Thyroid gland (tissue), 4 donors: ENCODE data around the gene SYCN. TPM values are rescaled to one million over a fixed set of nuclear protein-coding genes. Genes with fewer than 3 reads are reported as not detected.

Source experiments
- DNase-seq, 2 donors: peaks; one replicate each; pipeline ENCODE4 v3.0.0-alpha.2; 2019
- H3K27ac ChIP-seq, 3 donors: fragments of 200-600 bp; sonication (generic); 1 replicate in 2 of 3; 2 replicates in 1 of 3; pipeline ENCODE4 v1.5.1; 2016 to 2019; ENCODE audit warnings: mild to moderate bottlenecking in 1 of 3, moderate library complexity in 1 of 3
- H3K27me3 ChIP-seq: fragments of 200-600 bp; sonication (generic); one replicate; pipeline ENCODE4 v1.5.1; 2019
- H3K36me3 ChIP-seq, 2 donors: fragments of 200-600 bp; sonication (generic); one replicate each; pipeline ENCODE4 v1.5.1; 2016 to 2019
- H3K4me1 ChIP-seq, 2 donors: fragments of 200-600 bp; sonication (generic); one replicate each; pipeline ENCODE4 v1.5.1; 2017 to 2019
- H3K4me3 ChIP-seq, 3 donors: fragments of 200-600 bp; sonication (generic); replicated peaks in 1 of 3; 1 replicate in 2 of 3; 2 replicates in 1 of 3; pipeline ENCODE4 v1.5.1; 2016; ENCODE audit warnings: mild to moderate bottlenecking in 1 of 3
- H3K9me3 ChIP-seq: fragments of 200-600 bp; sonication (generic); one replicate; pipeline ENCODE4 v1.5.1; 2017
- POLR2A ChIP-seq, 2 donors: fragments of 450-650 bp; IDR thresholded peaks; one replicate each; pipeline ENCODE4 v1.6.1; 2017; ENCODE audit warnings: antibody characterized with exemption in 2 of 2, mild to moderate bottlenecking in 2 of 2, moderate library complexity in 1 of 2
- WGBS, 2 donors: methylation state at CpG; one replicate each; pipeline ENCODE4 v1.1.5; 2017; 5-methylcytosine and 5-hydroxymethylcytosine counted together
- intact Hi-C: fragments of 100-400 bp; cut with DNase I; formaldehyde crosslinking; loops from one replicate; pipeline ENCODE4 v1.15.1; 2023
- total RNA-seq, 4 donors: library from RNA; depleted of rRNA; stranded (reverse); fragments of >200 nt; gene quantifications; one replicate each; pipeline ENCODE4 v1.2.3, GENCODE V29; 2016
- TF ChIP-seq, protein P1 (sequence below), 6 experiments: fragments of 200-600 bp in 3 of 6; fragments of 450-650 bp in 3 of 6; sonication (generic) in 3 of 6; IDR thresholded peaks; one replicate each; pipeline ENCODE4 v1.5.1; 2016 to 2019; ENCODE audit warnings: antibody characterized with exemption in 6 of 6, mild to moderate bottlenecking in 2 of 6, inconsistent platforms in 1 of 6, moderate library complexity in 1 of 6

Gene SYCN
- total RNA-seq, 4 donors from 2014 or later, result not detected

DNA sequence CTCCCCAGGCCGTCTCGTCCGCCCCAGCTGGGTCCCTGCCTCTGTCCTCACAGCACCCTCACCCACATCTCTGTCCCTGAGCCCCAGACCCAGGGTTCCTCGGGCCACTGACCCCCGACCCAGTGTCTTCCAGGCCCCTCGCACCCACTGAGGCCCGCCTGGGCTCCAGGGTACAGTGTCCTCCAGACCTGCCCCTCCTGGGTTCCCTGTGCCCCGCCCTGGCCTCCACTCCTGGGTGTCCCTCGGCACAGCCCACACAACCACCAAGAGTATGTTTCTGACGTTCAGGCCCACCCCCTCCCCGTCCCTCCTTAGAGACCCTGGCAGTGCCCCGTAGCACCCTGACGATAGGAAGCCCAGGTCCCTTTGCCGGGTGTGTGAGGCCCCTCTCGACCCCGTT is 29.9 kb downstream of the SYCN start:
- Histone ChIP-seq H3K27me3 (no peaks in the 10 kb centered on the region), H3K4me1 (no peaks in the 10 kb centered on the region), H3K9me3 (no peaks in the 10 kb centered on the region), H3K4me3 (no peak overlapping the region), H3K27ac (no peak overlapping the region), H3K36me3 (peaks cover 41 to 69% of the 10 kb centered on the region in 2 donors)
- no peak for DNase-seq
- TF ChIP-seq POLR2A (IDR thresholded peaks at IDR 0.05), result no peak
- TF ChIP-seq, protein P1, sequence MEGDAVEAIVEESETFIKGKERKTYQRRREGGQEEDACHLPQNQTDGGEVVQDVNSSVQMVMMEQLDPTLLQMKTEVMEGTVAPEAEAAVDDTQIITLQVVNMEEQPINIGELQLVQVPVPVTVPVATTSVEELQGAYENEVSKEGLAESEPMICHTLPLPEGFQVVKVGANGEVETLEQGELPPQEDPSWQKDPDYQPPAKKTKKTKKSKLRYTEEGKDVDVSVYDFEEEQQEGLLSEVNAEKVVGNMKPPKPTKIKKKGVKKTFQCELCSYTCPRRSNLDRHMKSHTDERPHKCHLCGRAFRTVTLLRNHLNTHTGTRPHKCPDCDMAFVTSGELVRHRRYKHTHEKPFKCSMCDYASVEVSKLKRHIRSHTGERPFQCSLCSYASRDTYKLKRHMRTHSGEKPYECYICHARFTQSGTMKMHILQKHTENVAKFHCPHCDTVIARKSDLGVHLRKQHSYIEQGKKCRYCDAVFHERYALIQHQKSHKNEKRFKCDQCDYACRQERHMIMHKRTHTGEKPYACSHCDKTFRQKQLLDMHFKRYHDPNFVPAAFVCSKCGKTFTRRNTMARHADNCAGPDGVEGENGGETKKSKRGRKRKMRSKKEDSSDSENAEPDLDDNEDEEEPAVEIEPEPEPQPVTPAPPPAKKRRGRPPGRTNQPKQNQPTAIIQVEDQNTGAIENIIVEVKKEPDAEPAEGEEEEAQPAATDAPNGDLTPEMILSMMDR (IDR thresholded peaks at IDR 0.05), result no peak
- 84 to 89% methylated on average over 16 of the region's 16 CpGs for WGBS, 2 donors
- intact Hi-C loops, result loop anchor here (5.0 kb wide), 1 partner anchor 47 kb away; the partner anchor contains the start of gene PAK4

DNA sequence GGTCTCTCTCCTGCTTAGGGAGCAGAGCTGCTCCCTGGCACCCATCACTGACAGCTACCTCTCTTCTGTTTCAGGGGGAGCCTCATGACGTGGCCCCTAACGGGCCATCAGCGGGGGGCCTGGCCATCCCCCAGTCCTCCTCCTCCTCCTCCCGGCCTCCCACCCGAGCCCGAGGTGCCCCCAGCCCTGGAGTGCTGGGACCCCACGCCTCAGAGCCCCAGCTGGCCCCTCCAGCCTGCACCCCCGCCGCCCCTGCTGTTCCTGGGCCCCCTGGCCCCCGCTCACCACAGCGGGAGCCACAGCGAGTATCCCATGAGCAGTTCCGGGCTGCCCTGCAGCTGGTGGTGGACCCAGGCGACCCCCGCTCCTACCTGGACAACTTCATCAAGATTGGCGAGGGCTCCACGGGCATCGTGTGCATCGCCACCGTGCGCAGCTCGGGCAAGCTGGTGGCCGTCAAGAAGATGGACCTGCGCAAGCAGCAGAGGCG is 30.5 kb downstream of the SYCN start:
- H3K27ac ChIP-seq, result no peak overlapping the region
- 95 to 96% methylated on average over 19 to 25 of the region's 25 CpGs for WGBS, 2 donors
- no peaks in the 10 kb centered on the region for H3K27me3 ChIP-seq
- H3K4me3 ChIP-seq, result no peak overlapping the region
- no peak for DNase-seq
- H3K4me1 ChIP-seq, result peaks cover 0 to 2% of the 10 kb centered on the region in 2 donors
- no peaks in the 10 kb centered on the region for H3K9me3 ChIP-seq
- H3K36me3 ChIP-seq, result peaks cover 41 to 65% of the 10 kb centered on the region in 2 donors
- TF ChIP-seq, protein P1 (IDR thresholded peaks at IDR 0.05), result no peak
- TF ChIP-seq POLR2A (IDR thresholded peaks at IDR 0.05), result no peak
- intact Hi-C loops, result loop anchor here (5.0 kb wide), 1 partner anchor 46 kb away; the partner anchor contains the start of gene PAK4

DNA sequence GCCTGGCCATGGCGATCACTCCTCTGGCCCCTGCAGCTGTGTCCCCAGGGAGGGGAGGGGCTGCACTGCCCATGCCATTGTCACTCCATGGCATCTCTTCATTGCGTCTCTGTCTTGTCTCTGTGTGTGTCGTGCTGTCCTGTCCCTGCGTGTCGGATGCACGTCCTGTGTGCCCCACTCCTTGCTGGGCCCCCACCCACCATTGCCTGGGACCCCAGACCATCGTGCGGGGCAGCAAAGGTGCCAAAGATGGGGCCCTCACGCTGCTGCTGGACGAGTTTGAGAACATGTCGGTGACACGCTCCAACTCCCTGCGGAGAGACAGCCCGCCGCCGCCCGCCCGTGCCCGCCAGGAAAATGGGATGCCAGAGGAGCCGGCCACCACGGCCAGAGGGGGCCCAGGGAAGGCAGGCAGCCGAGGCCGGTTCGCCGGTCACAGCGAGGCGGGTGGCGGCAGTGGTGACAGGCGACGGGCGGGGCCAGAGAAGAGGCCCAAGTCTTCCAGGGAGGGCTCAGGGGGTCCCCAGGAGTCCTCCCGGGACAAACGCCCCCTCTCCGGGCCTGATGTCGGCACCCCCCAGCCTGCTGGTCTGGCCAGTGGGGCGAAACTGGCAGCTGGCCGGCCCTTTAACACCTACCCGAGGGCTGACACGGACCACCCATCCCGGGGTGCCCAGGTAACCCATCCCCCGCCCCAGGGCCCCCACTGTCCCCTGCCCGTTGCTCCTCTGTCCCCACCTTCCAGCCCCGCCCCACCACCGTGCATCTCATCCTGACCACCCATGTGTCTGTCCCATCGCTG is 31.2 kb downstream of the SYCN start:
- 93 to 94% methylated on average over 15 to 20 of the region's 45 CpGs for WGBS, 2 donors
- Histone ChIP-seq H3K4me1 (peaks cover 2 to 8% of the 10 kb centered on the region in 2 donors), H3K9me3 (no peaks in the 10 kb centered on the region), H3K36me3 (peaks cover 41 to 59% of the 10 kb centered on the region in 2 donors), H3K27me3 (no peaks in the 10 kb centered on the region), H3K4me3 (no peak overlapping the region), H3K27ac (no peak overlapping the region)
- TF ChIP-seq, protein P1 (IDR thresholded peaks at IDR 0.05), result no peak
- no peak for TF ChIP-seq POLR2A (IDR thresholded peaks at IDR 0.05)
- intact Hi-C loops, result loop anchor here (5.0 kb wide), 1 partner anchor 46 kb away; the partner anchor contains the start of gene PAK4
- no peak for DNase-seq

DNA sequence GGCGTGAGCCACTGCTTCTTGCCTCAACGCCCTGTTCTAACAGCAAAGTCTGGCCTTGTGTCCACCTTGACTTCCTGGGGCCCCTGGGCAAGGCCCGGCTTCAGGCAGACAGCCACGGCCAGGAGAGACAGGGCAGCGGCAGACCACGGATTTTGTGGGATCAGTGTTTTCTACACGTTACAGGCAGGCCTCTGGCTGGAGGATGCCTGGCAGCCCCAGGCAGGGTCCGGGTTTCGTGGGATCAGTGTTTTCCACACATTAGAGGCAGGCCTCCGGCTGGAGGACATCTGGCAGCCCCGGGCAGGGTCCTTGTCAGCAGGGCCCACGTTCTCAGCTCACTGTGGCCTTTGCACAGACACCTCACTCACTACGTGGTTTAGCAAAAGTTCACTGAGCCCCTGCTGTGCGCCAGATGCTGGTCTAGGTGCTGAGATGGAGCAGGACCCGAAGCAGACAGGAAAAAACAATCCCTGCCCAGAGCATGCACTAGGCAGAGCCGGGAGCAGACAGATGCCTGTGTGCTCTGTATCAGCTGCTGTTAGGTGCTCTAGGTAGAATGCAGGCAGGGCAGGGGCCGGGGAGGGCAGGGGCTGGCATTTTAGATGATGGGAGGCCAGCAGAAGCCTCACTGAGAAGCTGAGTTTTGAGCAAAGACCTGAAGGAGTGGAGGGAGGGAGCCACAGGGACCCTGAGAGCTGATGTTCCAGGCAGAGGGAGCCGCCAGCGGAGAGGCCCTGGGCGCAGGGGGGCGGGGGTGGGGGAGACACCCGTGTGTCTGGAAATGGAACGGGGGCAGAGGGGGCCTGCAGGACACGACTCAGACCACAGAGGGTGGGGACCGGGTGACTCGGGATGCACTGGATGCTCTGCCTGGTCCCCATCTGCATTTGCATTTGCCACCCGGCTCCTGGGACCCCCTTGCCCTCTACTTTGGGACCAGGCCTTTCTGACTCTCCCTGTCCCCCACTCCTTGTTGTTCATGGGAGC is 32.3 kb downstream of the SYCN start:
- WGBS, 2 donors, result 88 to 90% methylated on average over 22 to 24 of the region's 27 CpGs
- no peaks in the 10 kb centered on the region for H3K9me3 ChIP-seq
- H3K27ac ChIP-seq, result no peak overlapping the region
- intact Hi-C loops, result loop anchor here (5.0 kb wide), 1 partner anchor 44 kb away; the partner anchor contains the start of gene PAK4
- H3K27me3 ChIP-seq, result no peaks in the 10 kb centered on the region
- peaks cover 13 to 19% of the 10 kb centered on the region in 2 donors for H3K4me1 ChIP-seq
- peaks cover 41 to 53% of the 10 kb centered on the region in 2 donors for H3K36me3 ChIP-seq
- no peak overlapping the region for H3K4me3 ChIP-seq
- DNase-seq, result no peak
- TF ChIP-seq, protein P1 (IDR thresholded peaks at IDR 0.05), result no peak
- no peak for TF ChIP-seq POLR2A (IDR thresholded peaks at IDR 0.05)
